KOPT-K1 (cell line): ENCODE data around the gene NR5A2.

Experiments used
- H3K27ac ChIP-seq: fragments of 200-600 bp; sonication (generic); 2 replicates; pipeline ENCODE4 v1.5.1; 2016; ENCODE audit warnings: antibody characterized with exemption, mild to moderate bottlenecking, low read depth, low read length; ENCODE audit not compliant: poor library complexity, severe bottlenecking
- H3K36me3 ChIP-seq: fragments of 200-600 bp; sonication (generic); 2 replicates; pipeline ENCODE4 v1.5.1; 2017; ENCODE audit warnings: antibody characterized with exemption, mild to moderate bottlenecking, low read length, moderate library complexity; ENCODE audit not compliant: insufficient read depth
- H3K9me3 ChIP-seq: fragments of 200-600 bp; sonication (generic); 2 replicates; pipeline ENCODE4 v1.5.1; 2017; ENCODE audit warnings: antibody characterized with exemption, low read length, mild to moderate bottlenecking; ENCODE audit not compliant: insufficient read depth, poor library complexity, severe bottlenecking

NR5A2 gene

DNA sequence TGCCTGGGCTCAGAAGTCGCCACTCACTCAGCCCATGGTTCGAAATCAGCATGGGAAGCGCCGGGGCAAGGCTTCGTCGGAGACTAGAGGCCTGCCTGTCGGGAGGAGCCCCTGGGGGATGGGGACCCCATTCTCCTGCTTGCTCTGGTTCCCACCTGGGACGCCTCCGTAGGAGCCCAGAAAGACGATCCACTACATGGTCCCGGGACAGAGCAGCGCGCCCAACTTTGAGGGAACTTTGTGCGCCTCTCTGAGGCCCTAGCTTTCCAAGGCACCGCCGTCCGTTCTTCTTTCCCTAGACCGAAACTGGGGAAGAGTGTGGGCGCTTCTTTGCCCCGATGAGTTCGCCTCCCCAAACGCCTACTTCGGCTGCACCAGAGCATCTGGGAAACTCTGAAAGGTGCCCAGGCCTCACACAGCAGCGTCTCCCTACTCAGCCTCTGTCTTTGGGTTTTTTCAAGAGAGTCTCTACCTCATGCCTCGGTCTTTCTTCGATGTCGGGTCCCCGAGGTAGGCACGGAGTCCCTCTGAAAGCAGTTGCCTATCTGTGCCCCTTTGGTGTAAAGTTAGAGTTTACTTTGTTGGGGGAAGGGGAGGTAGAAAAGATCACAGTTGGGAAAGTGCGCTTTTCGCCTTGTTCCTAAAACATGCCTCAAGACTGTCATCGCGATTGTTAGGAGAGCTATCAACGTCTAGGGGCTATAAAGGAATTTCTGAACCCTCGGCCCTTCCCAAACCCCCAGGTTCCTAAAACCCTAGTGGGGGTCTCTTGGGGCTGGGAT, 14.0 kb downstream of the NR5A2 start:
- H3K9me3 ChIP-seq: peaks cover 47% of the 10 kb centered on the region
- H3K27ac ChIP-seq: no peak overlapping the region
- no peaks in the 10 kb centered on the region for H3K36me3 ChIP-seq

DNA sequence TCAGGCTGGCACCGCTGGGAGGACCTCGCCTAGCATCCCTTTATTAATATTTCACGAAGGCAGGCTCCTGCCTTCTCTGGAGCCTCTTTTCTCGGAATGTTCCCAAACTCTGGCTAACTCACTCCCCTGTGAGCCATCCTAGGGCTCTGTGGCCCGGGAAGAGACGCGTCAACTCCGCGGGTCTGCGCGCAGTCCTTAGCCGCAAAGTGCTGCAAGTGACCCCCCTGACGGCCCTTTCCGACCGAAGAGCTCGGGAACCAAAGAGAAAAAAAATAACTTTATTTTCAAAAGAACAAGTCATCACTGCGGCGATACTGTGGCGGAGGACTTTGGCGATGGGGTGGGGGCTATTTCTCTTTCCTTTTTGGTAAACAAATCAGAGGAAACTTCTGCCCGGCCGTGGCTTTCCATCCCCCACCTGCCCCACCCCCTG, 14.6 kb downstream of the NR5A2 start:
- H3K27ac ChIP-seq: no peak overlapping the region
- H3K9me3 ChIP-seq: peaks cover 44% of the 10 kb centered on the region
- no peaks in the 10 kb centered on the region for H3K36me3 ChIP-seq

- Histone ChIP-seq H3K27ac (no peak overlapping the region), H3K36me3 (no peaks in the 10 kb centered on the region)
Observed at GRCh38 chr1:200042552-200043335, 15.2 kb downstream of the NR5A2 start.

DNA sequence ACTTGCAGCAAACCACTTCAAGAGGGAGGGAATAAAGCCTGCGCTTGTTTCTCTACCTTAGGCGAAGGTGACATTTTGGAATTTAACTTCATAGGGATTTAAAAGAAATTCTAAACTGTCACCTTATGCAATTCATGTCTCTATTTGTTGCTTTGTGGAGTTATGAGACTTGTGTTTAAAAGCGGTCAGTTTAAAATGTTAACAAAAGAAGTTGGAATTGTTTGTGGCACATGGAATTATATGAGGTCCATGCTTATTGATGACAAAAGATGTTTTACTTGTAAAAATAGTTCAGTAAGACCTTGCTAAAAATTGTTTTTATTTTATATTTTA, 15.8 kb downstream of the NR5A2 start:
- Histone ChIP-seq H3K36me3 (no peaks in the 10 kb centered on the region), H3K9me3 (peaks cover 32% of the 10 kb centered on the region), H3K27ac (no peak overlapping the region)

More at GRCh38 chr1:200042552-200043335, 15.2 kb downstream of the NR5A2 start:
- H3K9me3 ChIP-seq: peaks cover 38% of the 10 kb centered on the region

DNA sequence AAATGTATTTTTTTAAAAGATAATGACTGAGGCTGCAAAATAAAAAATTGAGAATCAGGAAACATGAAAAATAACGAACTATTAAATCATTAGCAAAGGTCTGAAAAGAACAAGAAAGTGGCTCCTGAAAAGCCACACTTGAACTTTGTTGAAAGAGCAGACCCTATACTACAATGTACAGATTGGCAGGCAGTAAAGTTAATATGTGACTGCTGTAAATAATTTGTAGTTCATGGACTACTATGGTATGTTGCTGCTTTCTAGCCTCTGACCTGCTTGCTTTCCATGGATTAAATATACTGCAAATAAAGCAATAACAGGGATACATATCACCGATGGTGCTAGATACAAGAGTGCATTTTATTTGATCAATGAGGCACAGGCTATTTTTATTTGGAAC, 18.6 kb downstream of the NR5A2 start:
- Histone ChIP-seq H3K27ac (no peak overlapping the region), H3K9me3 (peaks cover 5% of the 10 kb centered on the region), H3K36me3 (no peaks in the 10 kb centered on the region)

GRCh38 chr1:200048244-200048643, 20.7 kb downstream of the NR5A2 start:
- Histone ChIP-seq H3K27ac (no peak overlapping the region), H3K9me3 (no peaks in the 10 kb centered on the region), H3K36me3 (no peaks in the 10 kb centered on the region)

GRCh38 chr1:200049810-200050209, 22.3 kb downstream of the NR5A2 start:
- H3K27ac ChIP-seq: no peak overlapping the region
- no peaks in the 10 kb centered on the region for H3K36me3 ChIP-seq
- H3K9me3 ChIP-seq: no peaks in the 10 kb centered on the region

DNA sequence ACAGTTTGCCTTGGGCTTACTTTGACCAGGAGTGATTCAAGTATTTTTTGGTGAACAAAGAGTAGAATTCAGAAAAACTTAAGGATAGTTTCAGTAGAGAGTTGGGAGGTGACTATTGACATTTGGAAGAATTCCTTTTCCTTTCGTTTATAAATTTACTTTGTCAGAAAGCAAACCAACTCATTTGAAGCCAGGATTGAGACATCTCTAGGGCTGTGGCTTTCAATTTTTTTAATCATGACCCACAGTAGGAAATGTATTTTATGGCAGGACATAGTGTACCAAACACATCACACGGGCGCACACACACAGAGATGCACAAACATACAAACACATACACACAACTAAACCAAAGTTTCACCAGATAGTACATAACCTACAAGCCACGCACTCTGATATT, 24.1 kb downstream of the NR5A2 start:
- Histone ChIP-seq H3K27ac (no peak overlapping the region), H3K36me3 (no peaks in the 10 kb centered on the region), H3K9me3 (no peaks in the 10 kb centered on the region)

DNA sequence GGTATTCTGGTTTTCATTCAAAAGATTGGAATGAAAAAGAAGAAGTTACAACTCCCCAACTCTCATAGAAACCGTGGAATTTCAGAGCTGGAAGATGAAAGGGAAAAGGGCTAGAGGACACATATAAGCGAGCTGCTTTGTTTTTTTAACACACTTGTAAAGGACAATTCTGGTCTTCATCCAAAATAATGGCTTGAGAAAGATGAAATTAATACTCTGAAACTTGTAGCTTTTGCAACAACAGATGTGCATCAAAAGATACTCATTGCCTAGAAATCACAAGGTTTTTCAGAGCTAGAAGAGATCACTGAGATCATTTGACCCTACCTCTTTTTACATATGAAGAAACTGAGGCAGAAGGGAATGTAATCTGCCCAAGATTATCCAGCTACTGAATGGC, 25.6 kb downstream of the NR5A2 start:
- Histone ChIP-seq H3K36me3 (no peaks in the 10 kb centered on the region), H3K9me3 (no peaks in the 10 kb centered on the region)

GRCh38 chr1:200053646-200054045, 26.1 kb downstream of the NR5A2 start:
- Histone ChIP-seq H3K9me3 (no peaks in the 10 kb centered on the region), H3K36me3 (no peaks in the 10 kb centered on the region), H3K27ac (no peak overlapping the region)

More for the DNA sequence above, 25.6 kb downstream of the NR5A2 start:
- H3K27ac ChIP-seq: no peak overlapping the region

GRCh38 chr1:200058341-200058740, 30.8 kb downstream of the NR5A2 start:
- no peaks in the 10 kb centered on the region for H3K9me3 ChIP-seq
- H3K36me3 ChIP-seq: no peaks in the 10 kb centered on the region
- no peak overlapping the region for H3K27ac ChIP-seq

DNA sequence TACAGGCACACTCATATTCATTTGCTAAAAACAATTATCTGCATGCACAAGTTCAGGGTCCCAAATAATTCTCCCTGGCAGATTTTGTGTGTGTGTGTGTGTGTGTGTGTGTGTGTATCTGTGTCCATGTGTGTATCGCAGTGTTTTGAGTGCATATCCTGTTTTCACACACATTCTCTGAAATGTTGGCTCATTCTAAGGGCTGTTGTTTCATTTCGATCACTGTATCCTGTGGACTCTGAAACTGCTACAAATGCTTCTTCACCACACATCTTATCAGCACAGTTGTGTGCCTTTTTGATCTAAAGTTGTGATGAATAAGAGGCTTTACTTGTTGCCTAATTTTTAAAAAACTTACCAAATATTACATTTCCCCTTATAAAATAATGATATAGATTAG, 34.6 kb downstream of the NR5A2 start:
- Histone ChIP-seq H3K36me3 (no peaks in the 10 kb centered on the region), H3K9me3 (no peaks in the 10 kb centered on the region), H3K27ac (no peak overlapping the region)

DNA sequence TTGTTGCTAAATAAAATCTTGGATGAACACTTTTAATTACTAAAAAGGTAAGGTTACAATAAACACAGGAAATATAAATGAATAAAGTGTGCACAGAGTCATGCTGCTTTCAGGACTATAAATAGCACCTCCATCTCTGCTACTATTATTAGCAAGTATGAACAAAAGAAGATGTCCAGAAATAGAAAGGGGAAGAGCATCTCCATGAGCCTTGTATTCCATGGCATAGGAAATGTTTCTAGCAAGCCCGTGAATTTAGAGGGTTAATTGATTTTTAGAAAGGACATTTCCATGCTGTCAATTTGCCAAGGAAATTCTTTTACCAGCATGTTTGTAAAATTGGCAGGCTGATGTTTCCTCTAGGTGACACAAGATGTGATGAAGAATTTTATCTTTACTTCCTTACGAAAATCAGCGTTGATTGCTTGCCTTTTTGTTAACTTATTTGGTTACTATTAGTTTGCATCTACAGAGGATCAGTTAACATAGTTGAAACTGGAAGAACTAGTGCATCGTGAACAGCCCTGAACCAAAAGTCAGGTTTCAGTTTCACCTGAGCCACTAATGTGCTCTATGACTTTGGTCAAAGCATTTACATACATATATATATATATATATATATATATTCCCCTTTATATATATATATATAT, 45.3 kb downstream of the NR5A2 start:
- H3K27ac ChIP-seq: no peak overlapping the region
- no peaks in the 10 kb centered on the region for H3K36me3 ChIP-seq
- no peaks in the 10 kb centered on the region for H3K9me3 ChIP-seq

- Histone ChIP-seq H3K36me3 (no peaks in the 10 kb centered on the region), H3K9me3 (no peaks in the 10 kb centered on the region), H3K27ac (no peak overlapping the region)
Observed at GRCh38 chr1:200073286-200073637, 45.8 kb downstream of the NR5A2 start.

DNA sequence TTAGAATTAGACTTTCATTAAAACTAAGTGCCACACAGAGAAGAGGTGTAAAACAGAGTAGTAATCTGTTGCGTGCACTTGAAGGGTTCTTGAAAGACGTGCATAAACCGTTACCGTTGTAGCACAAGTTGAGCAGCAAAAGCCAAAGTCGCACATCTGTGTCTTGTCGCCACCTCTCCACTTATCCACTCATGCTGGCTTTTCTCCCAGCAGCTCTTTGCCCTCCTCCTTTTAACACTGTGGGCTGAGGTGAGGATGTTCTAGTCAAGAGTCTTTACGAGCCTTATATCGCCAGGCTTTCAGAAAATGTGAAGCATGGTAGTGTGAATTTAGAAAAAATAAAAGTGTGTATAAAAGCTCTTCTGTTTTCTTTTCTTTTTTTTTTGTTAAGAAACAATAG, 48.0 kb downstream of the NR5A2 start:
- H3K27ac ChIP-seq: no peak overlapping the region
- no peaks in the 10 kb centered on the region for H3K9me3 ChIP-seq
- H3K36me3 ChIP-seq: no peaks in the 10 kb centered on the region
